K562 (cell line): ENCODE data around the gene SPATA45. TPM values are rescaled to one million over a fixed set of nuclear protein-coding genes. Genes with fewer than 3 reads are reported as not detected.

ENCODE experiments used
- ATAC-seq: fragments of 200-7000 bp; cut with Tn5 transposase; 3 replicates; pipeline ENCODE4 v1.9.1; 2020; ENCODE audit warnings: moderate library complexity
- BruUV-seq: library from RNA; stranded (reverse); fragments of 400-500 nt; replicated peaks from 2 replicates; lab custom pipeline; 2021; lab: Mats Ljungman, UMichigan
- CTCF ChIA-PET: fragments of 300-600 bp; formaldehyde crosslinking; extraction: SDS; loops from one replicate; lab custom pipeline; 2021; ENCODE audit warnings: low intra/inter-chr PET ratio; lab: Yijun Ruan, JAX
- POLR2A ChIA-PET: fragments of 300-600, 350-650 bp; sonication (Branson Sonifier 250); formaldehyde crosslinking; extraction: SDS; loops from one replicate; lab custom pipeline; 2021; ENCODE audit warnings: antibody characterized with exemption, inconsistent platforms; lab: Yijun Ruan, JAX
- DNase-seq, 4 experiments: peaks; one replicate each; pipeline versions ENCODE4 v3.0.0 to v3.0.0-alpha.2; 2011 to 2018; ENCODE audit warnings: low spot score in 3 of 4, mixed read lengths in 3 of 4; ENCODE audit errors: extremely low read depth in 1 of 4
- FAIRE-seq: peaks from 2 replicates; lab custom pipeline; 2011; peaks lifted over from hg19 to GRCh38; lab: Jason Lieb, UNC
- H2AFZ ChIP-seq: 2 replicates; pipeline ENCODE4 v1.6.0; 2011; ENCODE audit warnings: low read depth, low read length, control low read depth, inconsistent platforms
- H3K27ac ChIP-seq: fragments of 200-600 bp; 3 replicates; pipeline ENCODE4 v1.8.0; 2011; ENCODE audit warnings: low read depth, mild to moderate bottlenecking, control low read depth, inconsistent platforms, low read length, moderate library complexity, mixed read lengths; ENCODE audit errors: extremely low read depth
- H3K27me3 ChIP-seq, 2 experiments: fragments of 300-600 bp in 1 of 2; 2 replicates in 1 of 2; 3 replicates in 1 of 2; pipeline versions ENCODE4 v1.6.0 to v1.8.0; 2011; ENCODE audit warnings: inconsistent platforms in 2 of 2, low read length in 2 of 2, mild to moderate bottlenecking in 1 of 2, mixed read lengths in 1 of 2, moderate library complexity in 1 of 2; ENCODE audit not compliant: control insufficient read depth in 2 of 2, insufficient read depth in 2 of 2
- H3K36me3 ChIP-seq: fragments of 300-600 bp; 3 replicates; pipeline ENCODE4 v1.8.0; 2011; ENCODE audit warnings: mild to moderate bottlenecking, low read length, inconsistent platforms; ENCODE audit not compliant: control insufficient read depth, insufficient read depth
- H3K4me1 ChIP-seq, 2 experiments: fragments of 200-600 bp in 1 of 2; replicated peaks in 1 of 2; 2 replicates in 1 of 2; 3 replicates in 1 of 2; pipeline versions ENCODE4 v1.5.1 to v1.8.0; 2011; ENCODE audit warnings: inconsistent platforms in 2 of 2, low read length in 2 of 2, mild to moderate bottlenecking in 1 of 2, mixed read lengths in 1 of 2, moderate library complexity in 1 of 2; ENCODE audit not compliant: control insufficient read depth in 2 of 2, insufficient read depth in 2 of 2
- H3K4me2 ChIP-seq: 2 replicates; pipeline ENCODE4 v1.6.1; 2011; ENCODE audit warnings: low read length, control low read depth, inconsistent platforms, mixed read lengths; ENCODE audit not compliant: insufficient read depth
- H3K4me3 ChIP-seq: fragments of 200-600 bp; sonication (generic), shearing (Covaris generic); 2 replicates; pipeline ENCODE4 v1.5.1; 2016; ENCODE audit warnings: control low read depth, inconsistent platforms
- H3K79me2 ChIP-seq: fragments of 200-600 bp; 3 replicates; pipeline ENCODE4 v1.8.0; 2011; ENCODE audit warnings: low read length, inconsistent platforms; ENCODE audit not compliant: control insufficient read depth, insufficient read depth
- H3K9ac ChIP-seq, 2 experiments: 2 replicates each; pipeline versions ENCODE4 v1.6.0 to v1.6.1; 2011; ENCODE audit warnings: low read depth in 2 of 2, low read length in 2 of 2, control low read depth in 1 of 2, inconsistent platforms in 1 of 2, mild to moderate bottlenecking in 1 of 2, mixed read lengths in 1 of 2; ENCODE audit not compliant: insufficient read depth in 1 of 2
- H3K9me1 ChIP-seq: one replicate; pipeline ENCODE4 v1.6.0; 2011; ENCODE audit warnings: inconsistent platforms, mild to moderate bottlenecking, low read length, moderate library complexity; ENCODE audit not compliant: control insufficient read depth, insufficient read depth
- H3K9me3 ChIP-seq: replicated peaks from 2 replicates; pipeline ENCODE4 v1.5.1; 2011; ENCODE audit warnings: low read depth, low read length, inconsistent platforms; ENCODE audit not compliant: control insufficient read depth, insufficient read depth
- H4K20me1 ChIP-seq: replicated peaks from 2 replicates; pipeline ENCODE4 v1.6.1; 2011; ENCODE audit warnings: low read length, inconsistent platforms, mixed read lengths; ENCODE audit not compliant: control insufficient read depth, insufficient read depth
- CBX2 ChIP-seq: fragments of 200-600 bp; sonication (generic); IDR thresholded peaks from one replicate; pipeline ENCODE4 v1.6.1; 2012; ENCODE audit warnings: mild to moderate bottlenecking, low read length, inconsistent platforms; ENCODE audit not compliant: insufficient read depth, poor library complexity, severe bottlenecking
- NBN ChIP-seq: fragments of 450-650 bp; IDR thresholded peaks from 2 replicates; pipeline ENCODE4 v1.6.1; 2016; ENCODE audit warnings: low read depth, mild to moderate bottlenecking
- NFIC ChIP-seq: fragments of 450-650 bp; IDR thresholded peaks from 2 replicates; pipeline ENCODE4 v1.6.1; 2017; ENCODE audit warnings: mild to moderate bottlenecking, inconsistent platforms
- NFIX ChIP-seq: fragments of 250-450 bp; sonication (Bioruptor Pico); IDR thresholded peaks from 2 replicates; pipeline ENCODE4 v1.4.0; 2020; ENCODE audit warnings: low read depth, mild to moderate bottlenecking, moderate library complexity
- PRPF4 ChIP-seq: fragments of 200-400 bp; formaldehyde crosslinking; IDR thresholded peaks from one replicate; pipeline ENCODE4 v1.6.1; 2017; ENCODE audit warnings: low read length, low read depth, mild to moderate bottlenecking; ENCODE audit not compliant: insufficient read depth, poor library complexity, severe bottlenecking
- ZNF444 ChIP-seq: fragments of 250-450 bp; sonication (Bioruptor Pico); IDR thresholded peaks from 2 replicates; pipeline ENCODE4 v1.4.0; 2020; ENCODE audit warnings: mild to moderate bottlenecking, moderate library complexity
- ZNF780A ChIP-seq: fragments of 250-450 bp; sonication (Bioruptor Pico); IDR thresholded peaks from 2 replicates; pipeline ENCODE4 v1.5.0; 2021; ENCODE audit warnings: mild to moderate bottlenecking
- WGBS: fragments of 100-300 bp; shearing (Covaris generic); methylation state at CpG from one replicate; pipeline ENCODE4 v1.1.6; 2016; ENCODE audit warnings: low coverage, mixed read lengths; ENCODE audit not compliant: insufficient coverage; ENCODE audit errors: missing lambda C conversion rate; 5-methylcytosine and 5-hydroxymethylcytosine counted together
- in situ Hi-C: fragments of 300-500 bp; cut with MboI; formaldehyde crosslinking; loops from 4 replicates; pipeline ENCODE4 v1.15.0; 2018; ENCODE audit warnings: inconsistent platforms, mixed read lengths
- intact Hi-C: fragments of 100-400 bp; cut with micrococcal nuclease; formaldehyde crosslinking; loops from 2 replicates; pipeline ENCODE4 v1.14.2; 2022
- polyA plus RNA-seq, 8 experiments: library from polyadenylated mRNA; depleted of rRNA in 4 of 8; stranded (reverse) in 5 of 8; unstranded in 3 of 8; fragments of >200 nt; fragmentation: Nextera tagmentation in 2 of 8; fragmentation: Illumina TruSeq in 1 of 8; extraction: Ambion mirVana in 2 of 8; extraction: Trizol in 1 of 8; gene quantifications; 2 replicates each; pipeline versions ENCODE4 v1.2.1 to v1.2.3, GENCODE V29; 2011 to 2014; ENCODE audit warnings: inconsistent platforms in 1 of 8, missing spikeins in 1 of 8
- total RNA-seq, 7 experiments: library from RNA; depleted of rRNA in 6 of 7; stranded (reverse); fragments of >200 nt in 6 of 7; fragmentation: Illumina TruSeq in 2 of 7; extraction: Trizol in 2 of 7; gene quantifications; 2 replicates each; pipeline versions ENCODE4 v1.2.1 to v1.2.3, GENCODE V29; 2011 to 2021; ENCODE audit warnings: low replicate concordance in 1 of 7
- TF ChIP-seq, protein P1 (sequence below): sonication (generic); formaldehyde crosslinking; IDR thresholded peaks from 2 replicates; pipeline ENCODE4 v1.8.0; 2022; ENCODE audit warnings: mild to moderate bottlenecking, low read depth, missing genetic modification reagents
- TF ChIP-seq, protein P2 (sequence below): fragments of 450-650 bp; IDR thresholded peaks from 2 replicates; pipeline ENCODE4 v1.6.1; 2016; ENCODE audit warnings: mild to moderate bottlenecking
- TF ChIP-seq, protein P3 (sequence below): fragments of 250-450 bp; sonication (Bioruptor Pico); IDR thresholded peaks from 2 replicates; pipeline ENCODE4 v1.4.0; 2020; ENCODE audit warnings: borderline replicate concordance
- TF ChIP-seq, protein P4 (sequence below): fragments of 450-650 bp; formaldehyde crosslinking; IDR thresholded peaks from 2 replicates; pipeline ENCODE4 v1.4.0; 2022; ENCODE audit warnings: missing genetic modification characterization
- TF ChIP-seq, protein P5 (sequence below): fragments of 250-450 bp; sonication (Bioruptor Pico); IDR thresholded peaks from 2 replicates; pipeline ENCODE4 v1.4.0; 2020; ENCODE audit warnings: mild to moderate bottlenecking
- TF ChIP-seq, protein P6 (sequence below): fragments of 250-450 bp; sonication (Bioruptor Pico); IDR thresholded peaks from 2 replicates; pipeline ENCODE4 v1.8.0; 2022; ENCODE audit warnings: inconsistent platforms, mild to moderate bottlenecking, moderate library complexity, borderline replicate concordance

SPATA45 gene
- total and polyA plus RNA-seq, 9 of the 15 experiments (the other 6 are each of a cell fraction or from before 2014, with no cell fraction given), result 0.18 TPM; not detected in 8

DNA sequence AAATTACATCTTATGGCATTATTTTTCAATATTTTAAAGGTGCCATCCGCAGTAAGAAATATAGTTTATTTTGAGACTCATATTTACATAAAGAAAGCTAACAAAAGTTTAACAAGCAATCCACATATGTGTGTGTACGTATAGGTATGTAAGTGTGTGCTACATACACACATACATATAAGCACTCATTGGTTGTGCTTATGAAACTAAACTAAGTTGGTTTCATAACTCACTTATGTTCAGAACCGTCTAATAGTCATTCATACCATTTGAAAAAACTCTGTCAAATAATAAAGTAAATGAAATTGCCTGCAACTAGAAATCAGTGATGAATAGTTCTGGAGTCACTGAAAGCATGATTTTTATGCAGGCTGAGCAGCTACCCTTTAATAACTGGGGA, 41.7 kb downstream of the SPATA45 start:
- Histone ChIP-seq H3K79me2 (no peaks in the 10 kb centered on the region), H3K27ac (no peak overlapping the region), H3K4me2 (no peak overlapping the region), H3K4me3 (no peak overlapping the region), H3K36me3 (peaks cover 38% of the 10 kb centered on the region; the same call in 2 of the 3 replicates), H3K9me3 (no peaks in the 10 kb centered on the region), H4K20me1 (no peaks in the 10 kb centered on the region), H3K9me1 (no peaks in the 10 kb centered on the region), H3K9ac (no peak overlapping the region), H3K27me3 (no peaks in the 10 kb centered on the region), H3K4me1 (no peaks in the 10 kb centered on the region), H2AFZ (no peak overlapping the region)
- DNase-seq, result no peak
- WGBS, result 87% methylated on average over 3 of the region's 3 CpGs
- intact Hi-C loops, result no loop called here
- ChIA-PET POLR2A (interaction anchor here (1.6 to 3.6 kb wide), 2 partner anchors 9 to 12 kb away, joined by 7 to 23 read pairs; partner anchors contain the start of genes NSL1 and TATDN3), CTCF (no interaction called here)
- no peak for ATAC-seq
- in situ Hi-C loops, result no loop called here
- BruUV-seq, result no TSS peak
- FAIRE-seq, result no peak
- TF ChIP-seq, protein P1, sequence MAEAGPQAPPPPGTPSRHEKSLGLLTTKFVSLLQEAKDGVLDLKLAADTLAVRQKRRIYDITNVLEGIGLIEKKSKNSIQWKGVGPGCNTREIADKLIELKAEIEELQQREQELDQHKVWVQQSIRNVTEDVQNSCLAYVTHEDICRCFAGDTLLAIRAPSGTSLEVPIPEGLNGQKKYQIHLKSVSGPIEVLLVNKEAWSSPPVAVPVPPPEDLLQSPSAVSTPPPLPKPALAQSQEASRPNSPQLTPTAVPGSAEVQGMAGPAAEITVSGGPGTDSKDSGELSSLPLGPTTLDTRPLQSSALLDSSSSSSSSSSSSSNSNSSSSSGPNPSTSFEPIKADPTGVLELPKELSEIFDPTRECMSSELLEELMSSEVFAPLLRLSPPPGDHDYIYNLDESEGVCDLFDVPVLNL, result no peak
- TF ChIP-seq, protein P2, sequence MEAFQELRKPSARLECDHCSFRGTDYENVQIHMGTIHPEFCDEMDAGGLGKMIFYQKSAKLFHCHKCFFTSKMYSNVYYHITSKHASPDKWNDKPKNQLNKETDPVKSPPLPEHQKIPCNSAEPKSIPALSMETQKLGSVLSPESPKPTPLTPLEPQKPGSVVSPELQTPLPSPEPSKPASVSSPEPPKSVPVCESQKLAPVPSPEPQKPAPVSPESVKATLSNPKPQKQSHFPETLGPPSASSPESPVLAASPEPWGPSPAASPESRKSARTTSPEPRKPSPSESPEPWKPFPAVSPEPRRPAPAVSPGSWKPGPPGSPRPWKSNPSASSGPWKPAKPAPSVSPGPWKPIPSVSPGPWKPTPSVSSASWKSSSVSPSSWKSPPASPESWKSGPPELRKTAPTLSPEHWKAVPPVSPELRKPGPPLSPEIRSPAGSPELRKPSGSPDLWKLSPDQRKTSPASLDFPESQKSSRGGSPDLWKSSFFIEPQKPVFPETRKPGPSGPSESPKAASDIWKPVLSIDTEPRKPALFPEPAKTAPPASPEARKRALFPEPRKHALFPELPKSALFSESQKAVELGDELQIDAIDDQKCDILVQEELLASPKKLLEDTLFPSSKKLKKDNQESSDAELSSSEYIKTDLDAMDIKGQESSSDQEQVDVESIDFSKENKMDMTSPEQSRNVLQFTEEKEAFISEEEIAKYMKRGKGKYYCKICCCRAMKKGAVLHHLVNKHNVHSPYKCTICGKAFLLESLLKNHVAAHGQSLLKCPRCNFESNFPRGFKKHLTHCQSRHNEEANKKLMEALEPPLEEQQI, result no peak
- TF ChIP-seq ZNF444 (CRISPR knock-in tag) (no peak), NFIC (no peak), PRPF4 (no peak), NFIX (no peak), NBN (no peak), CBX2 (no peak), ZNF780A (CRISPR knock-in tag) (no peak)
- TF ChIP-seq, protein P3, sequence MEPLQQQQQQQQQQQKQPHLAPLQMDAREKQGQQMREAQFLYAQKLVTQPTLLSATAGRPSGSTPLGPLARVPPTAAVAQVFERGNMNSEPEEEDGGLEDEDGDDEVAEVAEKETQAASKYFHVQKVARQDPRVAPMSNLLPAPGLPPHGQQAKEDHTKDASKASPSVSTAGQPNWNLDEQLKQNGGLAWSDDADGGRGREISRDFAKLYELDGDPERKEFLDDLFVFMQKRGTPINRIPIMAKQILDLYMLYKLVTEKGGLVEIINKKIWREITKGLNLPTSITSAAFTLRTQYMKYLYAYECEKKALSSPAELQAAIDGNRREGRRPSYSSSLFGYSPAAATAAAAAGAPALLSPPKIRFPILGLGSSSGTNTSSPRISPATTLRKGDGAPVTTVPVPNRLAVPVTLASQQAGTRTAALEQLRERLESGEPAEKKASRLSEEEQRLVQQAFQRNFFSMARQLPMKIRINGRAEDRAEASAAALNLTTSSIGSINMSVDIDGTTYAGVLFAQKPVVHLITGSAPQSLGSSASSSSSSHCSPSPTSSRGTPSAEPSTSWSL, result no peak
- TF ChIP-seq, protein P4, sequence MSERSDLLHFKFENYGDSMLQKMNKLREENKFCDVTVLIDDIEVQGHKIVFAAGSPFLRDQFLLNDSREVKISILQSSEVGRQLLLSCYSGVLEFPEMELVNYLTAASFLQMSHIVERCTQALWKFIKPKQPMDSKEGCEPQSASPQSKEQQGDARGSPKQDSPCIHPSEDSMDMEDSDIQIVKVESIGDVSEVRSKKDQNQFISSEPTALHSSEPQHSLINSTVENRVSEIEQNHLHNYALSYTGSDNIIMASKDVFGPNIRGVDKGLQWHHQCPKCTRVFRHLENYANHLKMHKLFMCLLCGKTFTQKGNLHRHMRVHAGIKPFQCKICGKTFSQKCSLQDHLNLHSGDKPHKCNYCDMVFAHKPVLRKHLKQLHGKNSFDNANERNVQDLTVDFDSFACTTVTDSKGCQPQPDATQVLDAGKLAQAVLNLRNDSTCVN (CRISPR knock-in tag), result no peak
- TF ChIP-seq, protein P5, sequence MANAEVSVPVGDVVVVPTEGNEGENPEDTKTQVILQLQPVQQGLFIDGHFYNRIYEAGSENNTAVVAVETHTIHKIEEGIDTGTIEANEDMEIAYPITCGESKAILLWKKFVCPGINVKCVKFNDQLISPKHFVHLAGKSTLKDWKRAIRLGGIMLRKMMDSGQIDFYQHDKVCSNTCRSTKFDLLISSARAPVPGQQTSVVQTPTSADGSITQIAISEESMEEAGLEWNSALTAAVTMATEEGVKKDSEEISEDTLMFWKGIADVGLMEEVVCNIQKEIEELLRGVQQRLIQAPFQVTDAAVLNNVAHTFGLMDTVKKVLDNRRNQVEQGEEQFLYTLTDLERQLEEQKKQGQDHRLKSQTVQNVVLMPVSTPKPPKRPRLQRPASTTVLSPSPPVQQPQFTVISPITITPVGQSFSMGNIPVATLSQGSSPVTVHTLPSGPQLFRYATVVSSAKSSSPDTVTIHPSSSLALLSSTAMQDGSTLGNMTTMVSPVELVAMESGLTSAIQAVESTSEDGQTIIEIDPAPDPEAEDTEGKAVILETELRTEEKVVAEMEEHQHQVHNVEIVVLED (CRISPR knock-in tag), result no peak
- TF ChIP-seq, protein P6, sequence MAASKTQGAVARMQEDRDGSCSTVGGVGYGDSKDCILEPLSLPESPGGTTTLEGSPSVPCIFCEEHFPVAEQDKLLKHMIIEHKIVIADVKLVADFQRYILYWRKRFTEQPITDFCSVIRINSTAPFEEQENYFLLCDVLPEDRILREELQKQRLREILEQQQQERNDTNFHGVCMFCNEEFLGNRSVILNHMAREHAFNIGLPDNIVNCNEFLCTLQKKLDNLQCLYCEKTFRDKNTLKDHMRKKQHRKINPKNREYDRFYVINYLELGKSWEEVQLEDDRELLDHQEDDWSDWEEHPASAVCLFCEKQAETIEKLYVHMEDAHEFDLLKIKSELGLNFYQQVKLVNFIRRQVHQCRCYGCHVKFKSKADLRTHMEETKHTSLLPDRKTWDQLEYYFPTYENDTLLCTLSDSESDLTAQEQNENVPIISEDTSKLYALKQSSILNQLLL (CRISPR knock-in tag), result no peak
